Motor neuron (in vitro differentiated cells): ENCODE measurements around the gene RCAN2. TPM values are rescaled to one million over a fixed set of nuclear protein-coding genes. Genes with fewer than 3 reads are reported as not detected.
A peak's percentile ranks its signal among the peaks of the same experiment; 100 is the strongest.

Source experiments
- ATAC-seq, 8 experiments: fragments of 200-7000 bp; cut with Tn5 transposase; replicated peaks in 6 of 8; 2 replicates each; pipeline ENCODE4 v1.8.0; 2021; ENCODE audit warnings: mild to moderate bottlenecking in 8 of 8, moderate library complexity in 8 of 8
- H3K27ac ChIP-seq, 2 donors: fragments of 250-450 bp; sonication (Bioruptor Pico); 2 replicates each; pipeline ENCODE4 v1.9.0; 2021; ENCODE audit warnings: antibody characterized with exemption in 2 of 2, mild to moderate bottlenecking in 2 of 2, moderate library complexity in 1 of 2
- H3K4me1 ChIP-seq, 2 donors: fragments of 250-450 bp; sonication (Bioruptor Pico); replicated peaks in 1 of 2; 2 replicates each; pipeline ENCODE4 v1.6.1; 2021; ENCODE audit warnings: antibody characterized with exemption in 2 of 2, mild to moderate bottlenecking in 2 of 2, moderate library complexity in 1 of 2
- H3K4me3 ChIP-seq, 5 donors: fragments of 250-450 bp; sonication (Bioruptor Pico); 2 replicates each; pipeline ENCODE4 v1.9.0; 2021; ENCODE audit warnings: antibody characterized with exemption in 5 of 5, mild to moderate bottlenecking in 5 of 5, moderate library complexity in 4 of 5
- WGBS, 10 experiments: fragments of 450-650 bp; shearing (Covaris generic); methylation state at CpG; one replicate each; pipeline ENCODE4 v1.0.0; 2022; 5-methylcytosine and 5-hydroxymethylcytosine counted together
- in situ Hi-C, 9 experiments: fragments of 400-800 bp; cut with MboI; loops; one replicate each; pipeline ENCODE4 v1.15.0; 2021; ENCODE audit warnings: low sequenced_read_pairs in 9 of 9, low pct_unique_long_range_greater_than_20kb in 2 of 9; ENCODE audit not compliant: unreplicated experiment in 9 of 9
- total RNA-seq, 8 experiments: library from RNA; unstranded; fragments of 300-600 nt; gene quantifications; 2 replicates each; pipeline versions ENCODE4 v1.2.3 to v1.2.4, GENCODE V29; 2022

The RCAN2 gene
- total RNA-seq, 8 experiments from 2014 or later, result 0.27 to 104 (median 24.0) TPM; not detected in 1

GRCh38 chr6:46325561-46326530 lies 165.4 kb downstream of the RCAN2 start:
- 0 to 48% (median 28%) methylated on average over 2 to 14 of the region's 21 CpGs; no CpG with 5 or more reads in 1 of the 10 experiments for WGBS, 10 experiments
- peak overlapping the region; percentile 7 to 37 (median 35) for H3K4me3 ChIP-seq
- in situ Hi-C loops, result no loop called here
- ATAC-seq, result peak; percentile 16 to 97 (median 94)
- H3K27ac ChIP-seq, result peak overlapping the region in 1 of 2 donors; percentile 80
- peaks cover 6 to 34% of the 10 kb centered on the region in 2 donors for H3K4me1 ChIP-seq

GRCh38 chr6:46324706-46325105 lies 166.5 kb downstream of the RCAN2 start:
- no peak for ATAC-seq
- H3K4me3 ChIP-seq, result peak overlapping the region in 4 of 5 donors; percentile 32 to 37 (median 35)
- in situ Hi-C loops, result no loop called here
- WGBS, 10 experiments, result 72 to 100% (median 92%) methylated on average over 2 of the region's 2 CpGs; no CpG with 5 or more reads in 4 of the 10 experiments
- peaks cover 6 to 34% of the 10 kb centered on the region in 2 donors for H3K4me1 ChIP-seq
- H3K27ac ChIP-seq, result peak overlapping the region in 1 of 2 donors; percentile 80

GRCh38 chr6:46323966-46324622 lies 167.2 kb downstream of the RCAN2 start:
- ATAC-seq, result no peak
- Histone ChIP-seq H3K27ac (no peak overlapping the region), H3K4me3 (peak overlapping the region in 4 of 5 donors; percentile 32 to 37 (median 35)), H3K4me1 (peaks cover 6 to 34% of the 10 kb centered on the region in 2 donors)
- in situ Hi-C loops, result no loop called here
- WGBS, 10 experiments, result 78 to 100% (median 92%) methylated on average over 1 to 3 of the region's 3 CpGs

GRCh38 chr6:46323312-46323965 lies 167.8 kb downstream of the RCAN2 start:
- ATAC-seq, result peak in 7 of 8 experiments; percentile 35 to 77 (median 51)
- Histone ChIP-seq H3K4me1 (peaks cover 6 to 34% of the 10 kb centered on the region in 2 donors), H3K4me3 (peak overlapping the region in 3 of 5 donors; percentile 35 to 37 (median 35)), H3K27ac (no peak overlapping the region)
- WGBS, 10 experiments, result 6 to 80% (median 47%) methylated on average over 2 to 4 of the region's 4 CpGs
- in situ Hi-C loops, result no loop called here

GRCh38 chr6:46320505-46320904 lies 170.7 kb downstream of the RCAN2 start:
- in situ Hi-C loops, result no loop called here
- WGBS, 10 experiments, result 20 to 86% (median 59%) methylated on average over 1 to 2 of the region's 2 CpGs; no CpG with 5 or more reads in 2 of the 10 experiments
- no peak for ATAC-seq
- peaks cover 0 to 21% of the 10 kb centered on the region in 2 donors for H3K4me1 ChIP-seq
- no peak overlapping the region for H3K27ac ChIP-seq
- H3K4me3 ChIP-seq, result no peak overlapping the region

GRCh38 chr6:46315589-46315988 lies 175.7 kb downstream of the RCAN2 start:
- ATAC-seq, result no peak
- Histone ChIP-seq H3K4me1 (no peaks in the 10 kb centered on the region), H3K27ac (no peak overlapping the region), H3K4me3 (no peak overlapping the region)
- WGBS, 10 experiments, result 40 to 50% (median 46%) methylated on average over 1 of the region's 1 CpG; no CpG with 5 or more reads in 6 of the 10 experiments
- in situ Hi-C loops, result no loop called here

- Histone ChIP-seq H3K27ac (no peak overlapping the region), H3K4me1 (no peaks in the 10 kb centered on the region), H3K4me3 (no peak overlapping the region)
- ATAC-seq, result peak in 2 of 8 experiments; percentile 77 to 90
- in situ Hi-C loops, result no loop called here
- 33 to 100% (median 79%) methylated on average over 1 to 2 of the region's 3 CpGs; no CpG with 5 or more reads in 3 of the 10 experiments for WGBS, 10 experiments
These were observed 178.6 kb downstream of the RCAN2 start for GRCh38 chr6:46312654-46313053.

- no peak overlapping the region for H3K27ac ChIP-seq
- H3K4me3 ChIP-seq, result no peak overlapping the region
- no peaks in the 10 kb centered on the region for H3K4me1 ChIP-seq
- in situ Hi-C loops, result no loop called here
- 0 to 100% (median 51%) methylated on average over 1 of the region's 1 CpG; no CpG with 5 or more reads in 2 of the 10 experiments for WGBS, 10 experiments
- ATAC-seq, result no peak
These were observed 181.1 kb downstream of the RCAN2 start for GRCh38 chr6:46310196-46310595.

- in situ Hi-C loops, result no loop called here
- Histone ChIP-seq H3K4me1 (no peaks in the 10 kb centered on the region), H3K4me3 (no peak overlapping the region), H3K27ac (no peak overlapping the region)
- 0 to 100% (median 50%) methylated on average over 1 to 2 of the region's 2 CpGs; no CpG with 5 or more reads in 3 of the 10 experiments for WGBS, 10 experiments
- ATAC-seq, result peak in 1 of 8 experiments; percentile 18
These were observed 184.8 kb downstream of the RCAN2 start for GRCh38 chr6:46306431-46306830.

- in situ Hi-C loops, result no loop called here
- Histone ChIP-seq H3K4me3 (no peak overlapping the region), H3K4me1 (no peaks in the 10 kb centered on the region), H3K27ac (no peak overlapping the region)
- peak in 1 of 8 experiments; percentile 30 for ATAC-seq
- 40 to 100% (median 75%) methylated on average over 1 to 3 of the region's 3 CpGs; no CpG with 5 or more reads in 2 of the 10 experiments for WGBS, 10 experiments
These were observed 185.4 kb downstream of the RCAN2 start for GRCh38 chr6:46305833-46306232.

- 27 to 80% (median 64%) methylated on average over 1 to 2 of the region's 2 CpGs; no CpG with 5 or more reads in 1 of the 10 experiments for WGBS, 10 experiments
- no peaks in the 10 kb centered on the region for H3K4me1 ChIP-seq
- H3K4me3 ChIP-seq, result no peak overlapping the region
- in situ Hi-C loops, result no loop called here
- ATAC-seq, result no peak
- no peak overlapping the region for H3K27ac ChIP-seq
These were observed 186.0 kb downstream of the RCAN2 start for GRCh38 chr6:46305236-46305635.

GRCh38 chr6:46302816-46303215 lies 188.4 kb downstream of the RCAN2 start:
- Histone ChIP-seq H3K4me3 (no peak overlapping the region), H3K4me1 (no peaks in the 10 kb centered on the region), H3K27ac (no peak overlapping the region)
- ATAC-seq, result no peak
- 40 to 100% (median 100%) methylated on average over 1 of the region's 1 CpG; no CpG with 5 or more reads in 3 of the 10 experiments for WGBS, 10 experiments
- in situ Hi-C loops, result no loop called here
